22Rv1 (cell line): ENCODE results near the gene FUT8.

Experiments
- H3K27ac ChIP-seq: fragments of 450-650 bp; 2 replicates; pipeline ENCODE4 v1.5.1; 2017
- ZFX ChIP-seq: fragments of 450-650 bp; IDR thresholded peaks from 2 replicates; pipeline ENCODE4 v1.6.1; 2017; ENCODE audit warnings: antibody characterized with exemption, borderline replicate concordance
- TF ChIP-seq, protein P1 (sequence below): fragments of 450-650 bp; IDR thresholded peaks from 2 replicates; pipeline ENCODE4 v1.5.1; 2017; ENCODE audit warnings: mild to moderate bottlenecking

Gene FUT8

DNA sequence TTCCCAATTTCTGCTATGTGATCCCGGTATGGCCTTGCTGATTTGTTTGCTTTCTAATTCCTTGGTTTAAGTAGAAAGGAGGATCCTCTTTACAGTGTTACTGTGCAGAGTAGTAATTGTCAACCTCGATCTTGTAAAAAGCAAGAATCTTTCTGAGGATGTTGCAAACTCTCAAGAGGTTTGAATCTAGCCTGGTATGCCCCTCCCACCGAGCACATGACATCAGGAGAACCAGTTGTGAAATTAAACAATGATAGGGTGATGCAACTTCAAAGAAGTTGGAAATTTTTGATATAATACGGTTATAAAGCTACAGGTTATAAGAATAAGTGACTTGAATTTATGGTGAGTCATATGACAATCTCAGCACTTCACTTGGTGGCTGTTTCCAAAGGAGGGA is 35.0 kb upstream of the FUT8 start:
- TF ChIP-seq, protein P1, sequence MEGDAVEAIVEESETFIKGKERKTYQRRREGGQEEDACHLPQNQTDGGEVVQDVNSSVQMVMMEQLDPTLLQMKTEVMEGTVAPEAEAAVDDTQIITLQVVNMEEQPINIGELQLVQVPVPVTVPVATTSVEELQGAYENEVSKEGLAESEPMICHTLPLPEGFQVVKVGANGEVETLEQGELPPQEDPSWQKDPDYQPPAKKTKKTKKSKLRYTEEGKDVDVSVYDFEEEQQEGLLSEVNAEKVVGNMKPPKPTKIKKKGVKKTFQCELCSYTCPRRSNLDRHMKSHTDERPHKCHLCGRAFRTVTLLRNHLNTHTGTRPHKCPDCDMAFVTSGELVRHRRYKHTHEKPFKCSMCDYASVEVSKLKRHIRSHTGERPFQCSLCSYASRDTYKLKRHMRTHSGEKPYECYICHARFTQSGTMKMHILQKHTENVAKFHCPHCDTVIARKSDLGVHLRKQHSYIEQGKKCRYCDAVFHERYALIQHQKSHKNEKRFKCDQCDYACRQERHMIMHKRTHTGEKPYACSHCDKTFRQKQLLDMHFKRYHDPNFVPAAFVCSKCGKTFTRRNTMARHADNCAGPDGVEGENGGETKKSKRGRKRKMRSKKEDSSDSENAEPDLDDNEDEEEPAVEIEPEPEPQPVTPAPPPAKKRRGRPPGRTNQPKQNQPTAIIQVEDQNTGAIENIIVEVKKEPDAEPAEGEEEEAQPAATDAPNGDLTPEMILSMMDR: no peak
- TF ChIP-seq ZFX: no peak
- no peak overlapping the region for H3K27ac ChIP-seq

DNA sequence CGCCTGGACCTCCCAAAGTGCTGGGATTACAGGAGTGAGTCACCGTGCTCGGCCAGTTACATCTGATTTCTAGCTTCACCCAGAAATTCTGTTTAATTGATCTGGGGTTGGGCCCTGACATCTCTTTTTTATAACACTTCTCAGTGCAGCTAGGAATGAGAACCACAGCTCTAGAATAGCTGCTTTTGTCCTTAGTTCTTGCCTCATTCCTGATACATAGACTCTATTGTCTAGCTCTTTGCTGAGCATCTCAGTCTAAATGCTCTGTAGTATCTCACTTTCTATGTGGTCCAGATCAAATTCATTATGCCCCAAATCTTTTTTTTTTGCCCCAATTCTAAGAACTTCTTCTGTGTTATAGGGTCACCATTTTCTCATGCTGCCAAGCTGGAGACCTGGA is 29.9 kb upstream of the FUT8 start:
- H3K27ac ChIP-seq: no peak overlapping the region
- TF ChIP-seq ZFX: no peak
- TF ChIP-seq, protein P1: no peak

- TF ChIP-seq ZFX: no peak
- TF ChIP-seq, protein P1: no peak
Observed at GRCh38 chr14:65387171-65387570, 25.4 kb upstream of the FUT8 start.

DNA sequence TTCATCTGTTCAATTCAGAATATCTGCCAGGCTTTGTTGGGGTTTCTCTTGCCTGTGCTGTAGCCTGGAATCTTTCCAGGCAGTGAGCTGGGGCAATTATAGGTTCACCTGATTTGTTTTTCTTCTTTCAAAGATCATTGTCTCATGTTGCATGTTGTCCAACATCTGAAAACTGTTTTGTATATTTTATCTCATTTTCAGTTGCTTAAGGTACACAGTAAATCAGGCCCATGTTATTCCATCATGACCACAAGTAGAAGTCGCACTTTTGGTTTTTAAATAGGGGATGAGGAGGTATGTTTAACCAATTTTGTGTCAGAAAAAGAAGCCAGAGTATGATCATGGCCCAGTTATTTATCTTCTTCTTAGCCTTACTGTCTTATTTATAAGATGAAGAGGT is 24.9 kb upstream of the FUT8 start:
- no peak overlapping the region for H3K27ac ChIP-seq
- no peak for TF ChIP-seq ZFX
- TF ChIP-seq, protein P1: no peak

More at GRCh38 chr14:65387171-65387570, 25.4 kb upstream of the FUT8 start:
- H3K27ac ChIP-seq: no peak overlapping the region

DNA sequence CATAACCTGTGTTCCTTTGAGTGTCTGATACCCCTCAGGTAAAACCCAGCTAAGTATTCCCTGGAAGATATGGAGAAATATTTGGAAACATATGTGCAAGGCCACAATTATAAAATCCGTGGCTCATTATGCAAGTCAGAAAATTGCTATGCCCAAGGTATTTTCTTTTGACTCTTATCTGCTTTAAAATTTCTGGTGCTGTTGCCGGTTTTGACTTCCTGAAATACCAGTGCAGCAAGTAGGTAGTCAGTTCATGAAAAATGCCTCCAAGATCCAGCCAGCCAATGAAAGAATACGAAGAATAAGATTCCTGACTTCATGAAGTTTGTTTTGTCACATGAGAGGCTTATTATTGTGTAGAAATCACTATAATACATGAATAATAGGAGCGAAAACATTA is 20.2 kb upstream of the FUT8 start:
- no peak overlapping the region for H3K27ac ChIP-seq
- no peak for TF ChIP-seq ZFX
- TF ChIP-seq, protein P1: no peak

DNA sequence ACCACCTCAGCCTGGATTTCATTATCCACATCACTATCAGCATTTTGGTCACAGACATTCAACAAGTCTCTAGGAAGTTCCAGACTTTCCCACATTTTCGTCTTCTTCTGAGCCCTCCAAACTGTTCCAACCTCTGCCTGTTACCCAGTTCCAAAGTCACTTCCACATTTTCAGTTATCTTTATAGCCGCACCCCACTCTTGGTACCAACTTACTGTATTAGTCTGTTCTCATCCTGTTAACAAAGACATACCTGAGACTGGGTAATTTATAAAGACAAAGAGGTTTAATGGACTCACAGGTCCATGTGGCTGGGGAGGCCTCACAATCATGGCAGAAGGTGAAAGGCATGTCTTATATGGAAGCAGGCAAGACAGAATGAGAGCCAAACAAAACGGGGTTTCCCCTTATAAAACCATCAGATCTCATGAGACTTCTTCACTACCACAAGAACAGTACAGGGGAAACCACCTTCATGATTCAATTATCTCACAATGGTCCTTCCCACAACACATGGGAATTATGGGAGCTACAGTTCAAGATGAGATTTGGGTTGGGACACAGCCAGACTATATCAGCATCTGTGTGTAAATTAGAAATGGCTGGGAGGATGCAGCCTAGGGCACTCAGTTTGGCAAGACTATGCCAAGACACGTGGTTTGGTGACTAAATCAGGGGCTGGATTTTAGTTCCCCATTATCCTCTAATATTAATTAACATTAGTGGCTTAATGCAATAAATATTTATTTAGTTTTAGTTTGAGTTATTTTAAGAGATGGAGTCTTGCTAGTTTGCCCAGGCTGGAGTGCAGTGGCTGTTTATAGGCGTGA is 16.2 kb upstream of the FUT8 start:
- TF ChIP-seq, protein P1: no peak
- no peak for TF ChIP-seq ZFX
- no peak overlapping the region for H3K27ac ChIP-seq

- H3K27ac ChIP-seq: no peak overlapping the region
- TF ChIP-seq, protein P1: no peak
- TF ChIP-seq ZFX: no peak
Observed at GRCh38 chr14:65403231-65403630, 9.3 kb upstream of the FUT8 start.
